ENCODE measurements around the gene SERPINB5.

- TF ChIP-seq ZNF652 (CRISPR knock-in tag; IDR thresholded peaks at IDR 0.05; ENCODE audit: borderline replicate concordance, low read depth) (no peak), RAD21 (CRISPR knock-in tag; IDR thresholded peaks at IDR 0.05) (no peak), HNRNPL (IDR thresholded peaks at IDR 0.05; ENCODE audit: low read depth, low read length) (no peak), ZNF530 (CRISPR knock-in tag; IDR thresholded peaks at IDR 0.05; ENCODE audit: low read depth) (no peak), MXD1 (CRISPR knock-in tag; IDR thresholded peaks at IDR 0.05) (no peak), NKX3-1 (CRISPR knock-in tag; IDR thresholded peaks at IDR 0.05) (no peak), ELF4 (CRISPR knock-in tag; IDR thresholded peaks at IDR 0.05; ENCODE audit: borderline replicate concordance) (no peak), E2F5 (CRISPR knock-in tag; conservative IDR thresholded peaks at IDR 0.05) (no peak), PRDM15 (CRISPR knock-in tag; IDR thresholded peaks at IDR 0.05) (no peak), POLR2A (IDR thresholded peaks at IDR 0.05; ENCODE audit: insufficient read depth in 1 of 2, low read depth in 2 of 2, low read length in 2 of 2) (no peak), NFYB (CRISPR knock-in tag; IDR thresholded peaks at IDR 0.05) (no peak), ZNF691 (CRISPR knock-in tag; IDR thresholded peaks at IDR 0.05; ENCODE audit: borderline replicate concordance, low read depth) (no peak), CTCF (CRISPR knock-in tag; IDR thresholded peaks at IDR 0.05) (no peak), MAX (IDR thresholded peaks at IDR 0.05) (no peak)
These were observed 24.7 kb upstream of the SERPINB5 start for GRCh38 chr18:63451799-63452660.
